Naive thymus-derived CD4-positive, alpha-beta T cell (primary cell): Measurements from ENCODE around the gene POLR2J. TPM values are rescaled to one million over a fixed set of nuclear protein-coding genes. Genes with fewer than 3 reads are reported as not detected.
"Not testable (repeated sequence)": the region's sequence is repeated elsewhere in the genome, so short reads cannot be mapped to it uniquely, and the experiment has no call there.

Experiments used
- ATAC-seq: fragments of 150-1000 bp; cut with Tn5 transposase; 2 replicates; pipeline ENCODE4 v1.10.0; 2021; ENCODE audit warnings: mild to moderate bottlenecking, moderate library complexity
- CTCF ChIA-PET: fragments of 350-600 bp; sonication (Branson Sonifier 250); formaldehyde crosslinking; loops from one replicate; lab custom pipeline; 2021; ENCODE audit warnings: antibody characterized with exemption; lab: Charles Lee
- POLR2A ChIA-PET: fragments of 350-600 bp; sonication (Branson Sonifier 250); formaldehyde crosslinking; loops from one replicate; lab custom pipeline; 2021; ENCODE audit warnings: antibody characterized with exemption, inconsistent platforms; lab: Charles Lee
- DNase-seq, 9 donors: peaks; one replicate each; pipeline versions ENCODE4 v3.0.0 to v3.0.0-alpha.2; 2020 to 2022; ENCODE audit warnings: mixed read lengths in 1 of 9
- H3K27ac ChIP-seq: one replicate; pipeline ENCODE4 v1.7.0; 2013; ENCODE audit warnings: mild to moderate bottlenecking, low read depth, low read length, moderate library complexity
- H3K27me3 ChIP-seq, 2 donors: one replicate each; pipeline ENCODE4 v1.7.0; 2013; ENCODE audit warnings: low read length in 2 of 2, mild to moderate bottlenecking in 2 of 2, moderate library complexity in 2 of 2; ENCODE audit not compliant: control insufficient read depth in 2 of 2, insufficient read depth in 2 of 2
- H3K36me3 ChIP-seq, 3 experiments: 1 replicate in 2 of 3; 2 replicates in 1 of 3; pipeline ENCODE4 v1.7.0; 2013; ENCODE audit warnings: low read length in 3 of 3, mild to moderate bottlenecking in 3 of 3, moderate library complexity in 1 of 3; ENCODE audit not compliant: insufficient read depth in 3 of 3, control insufficient read depth in 2 of 3
- H3K4me1 ChIP-seq, 2 donors: one replicate each; pipeline ENCODE4 v1.7.0; 2013; ENCODE audit warnings: low read length in 2 of 2, mild to moderate bottlenecking in 2 of 2, moderate library complexity in 1 of 2; ENCODE audit not compliant: control insufficient read depth in 2 of 2, insufficient read depth in 2 of 2
- H3K4me3 ChIP-seq: 2 replicates; pipeline ENCODE4 v1.7.0; 2013; ENCODE audit warnings: mild to moderate bottlenecking, low read length
- H3K9me3 ChIP-seq, 3 experiments: 1 replicate in 2 of 3; 2 replicates in 1 of 3; pipeline ENCODE4 v1.7.0; 2013; ENCODE audit warnings: low read length in 3 of 3; ENCODE audit not compliant: control insufficient read depth in 2 of 3
- H3K27ac Mint-ChIP-seq, 9 donors: one replicate each; pipeline ENCODE4 v1.8.0; 2020 to 2022; ENCODE audit warnings: mixed read lengths in 9 of 9, mild to moderate bottlenecking in 8 of 9, moderate library complexity in 5 of 9, inconsistent platforms in 2 of 9
- H3K27me3 Mint-ChIP-seq, 5 donors: one replicate each; pipeline ENCODE4 v1.8.0; 2021 to 2022; ENCODE audit warnings: mixed read lengths in 5 of 5, mild to moderate bottlenecking in 1 of 5
- H3K36me3 Mint-ChIP-seq, 5 donors: one replicate each; pipeline ENCODE4 v1.8.0; 2020 to 2022; ENCODE audit warnings: mixed read lengths in 5 of 5, mild to moderate bottlenecking in 3 of 5, inconsistent platforms in 1 of 5
- H3K4me1 Mint-ChIP-seq, 7 donors: one replicate each; pipeline ENCODE4 v1.8.0; 2020 to 2022; ENCODE audit warnings: mixed read lengths in 7 of 7, mild to moderate bottlenecking in 3 of 7, inconsistent platforms in 1 of 7
- H3K4me3 Mint-ChIP-seq, 10 donors: one replicate each; pipeline ENCODE4 v1.8.0; 2020 to 2022; ENCODE audit warnings: mild to moderate bottlenecking in 10 of 10, mixed read lengths in 10 of 10, moderate library complexity in 6 of 10, inconsistent platforms in 2 of 10
- H3K9me3 Mint-ChIP-seq, 11 donors: one replicate each; pipeline ENCODE4 v1.8.0; 2020 to 2022; ENCODE audit warnings: mixed read lengths in 11 of 11, mild to moderate bottlenecking in 4 of 11, inconsistent platforms in 1 of 11, moderate library complexity in 1 of 11
- intact Hi-C, 2 donors: fragments of 100-400 bp; cut with micrococcal nuclease; formaldehyde crosslinking; loops; one replicate each; pipeline ENCODE4 v1.15.1; 2023
- polyA plus RNA-seq, 2 donors: library from polyadenylated mRNA; unstranded; fragments of 300-500 nt; fragmentation: Illumina TruSeq; gene quantifications; one replicate each; pipeline ENCODE4 v1.2.3, GENCODE V29; 2021
- total RNA-seq, 6 experiments: library from RNA in 5 of 6; stranded (reverse) in 5 of 6; gene quantifications; 1 replicate in 5 of 6; 2 replicates in 1 of 6; pipeline ENCODE4 v1.2.3 and lab custom pipeline; 2021 to 2026

The POLR2J gene
- total and polyA plus RNA-seq, 7 experiments from 2014 or later = 36.9 to 109 (median 43.3) TPM

DNA sequence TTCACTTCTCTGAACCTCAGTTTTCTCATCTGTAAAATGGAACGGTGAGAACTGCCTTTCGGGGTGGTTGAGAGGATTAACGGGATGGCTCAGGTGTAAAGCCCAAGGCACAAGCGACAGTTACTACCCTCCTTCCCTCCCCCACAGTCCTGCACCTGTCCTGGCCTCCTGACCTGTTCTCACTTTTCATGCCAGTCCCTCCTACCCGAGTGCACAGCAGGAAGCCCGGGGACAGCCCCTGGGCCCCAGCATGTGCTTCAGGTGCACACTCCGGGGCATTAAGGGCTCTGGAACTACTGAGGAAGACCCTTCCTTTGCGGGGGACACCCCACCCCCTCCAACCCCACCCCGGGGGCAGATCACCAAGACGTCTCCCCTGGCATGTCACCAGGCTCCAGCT lies 38.2 kb upstream of the POLR2J start:
- DNase-seq, H3K27ac ChIP-seq, ATAC-seq, H3K36me3 ChIP-seq, POLR2A ChIA-PET, H3K36me3 Mint-ChIP-seq, H3K9me3 ChIP-seq, intact Hi-C loops, CTCF ChIA-PET, H3K4me1 Mint-ChIP-seq, H3K4me3 ChIP-seq, H3K27ac Mint-ChIP-seq, H3K27me3 Mint-ChIP-seq, H3K4me3 Mint-ChIP-seq, H3K9me3 Mint-ChIP-seq, H3K27me3 ChIP-seq, H3K4me1 ChIP-seq: not testable (repeated sequence)

DNA sequence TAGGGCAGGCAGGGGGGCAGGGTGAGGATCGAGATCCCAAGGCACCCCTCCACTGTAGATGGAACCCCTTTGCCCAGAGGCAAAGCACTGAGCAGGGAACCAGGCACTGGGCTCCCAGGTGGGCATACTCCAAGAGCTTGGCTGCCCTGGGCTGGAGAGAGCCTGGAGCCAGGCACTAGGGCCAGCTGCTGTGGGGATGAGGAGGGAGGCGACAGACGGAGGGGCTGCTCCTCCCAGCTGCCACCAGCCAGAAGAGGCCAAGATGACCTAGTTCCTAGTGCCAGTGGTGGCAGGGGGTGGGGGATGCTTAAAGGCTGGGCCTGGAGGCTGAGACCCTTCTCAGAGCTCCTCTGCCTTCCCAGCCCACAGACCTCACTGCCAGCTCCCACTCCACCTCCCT lies 37.2 kb upstream of the POLR2J start:
- H3K4me3 ChIP-seq, H3K27ac Mint-ChIP-seq, H3K9me3 ChIP-seq, H3K4me3 Mint-ChIP-seq, H3K27me3 ChIP-seq, CTCF ChIA-PET, ATAC-seq, H3K4me1 ChIP-seq, H3K9me3 Mint-ChIP-seq, POLR2A ChIA-PET, intact Hi-C loops, H3K4me1 Mint-ChIP-seq, H3K36me3 Mint-ChIP-seq, H3K27me3 Mint-ChIP-seq, H3K27ac ChIP-seq, DNase-seq, H3K36me3 ChIP-seq: not testable (repeated sequence)

DNA sequence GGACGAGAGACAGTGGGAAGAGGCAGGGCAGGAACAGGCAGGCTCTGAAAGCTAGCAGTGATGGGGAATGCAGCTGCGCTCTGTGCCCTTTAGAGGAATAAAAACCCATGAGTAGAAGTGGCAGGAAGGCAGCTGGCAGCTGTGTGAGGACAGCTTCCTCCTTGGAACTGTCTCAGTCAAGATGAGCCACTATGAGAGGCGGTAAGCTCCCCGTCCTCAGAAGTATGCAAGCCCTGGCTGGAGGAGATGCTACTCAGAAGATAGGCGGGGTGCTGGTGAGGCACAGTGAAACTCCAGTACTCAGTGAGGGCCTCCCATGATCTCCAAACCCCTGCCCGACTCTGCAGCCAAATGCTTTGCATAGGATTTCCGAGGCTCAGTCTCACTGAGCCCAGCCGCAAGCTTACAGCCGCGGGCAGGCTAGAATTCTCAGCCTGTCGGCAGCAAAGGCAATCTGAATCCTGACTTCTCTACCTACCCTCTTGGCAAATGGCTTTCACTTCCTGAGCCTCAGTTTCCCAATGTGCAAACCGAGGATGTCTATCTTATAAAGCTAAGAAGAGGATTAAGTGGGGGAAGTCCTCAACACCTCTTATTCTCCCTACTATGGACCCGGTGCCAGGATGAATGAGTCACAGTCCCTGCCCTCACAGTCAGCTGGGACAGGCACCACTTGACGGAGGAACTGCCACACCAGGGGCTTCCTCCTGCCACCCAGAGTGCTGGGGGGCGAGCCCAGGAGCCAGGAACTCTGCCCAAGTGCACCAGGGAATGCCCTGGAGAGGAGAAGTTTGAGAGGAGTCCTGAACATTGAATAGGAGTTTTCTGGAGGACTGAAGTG lies 36.4 kb upstream of the POLR2J start:
- intact Hi-C loops, H3K27ac ChIP-seq, H3K4me3 ChIP-seq, H3K27me3 Mint-ChIP-seq, H3K9me3 Mint-ChIP-seq, H3K27me3 ChIP-seq, H3K4me1 Mint-ChIP-seq, H3K36me3 Mint-ChIP-seq, CTCF ChIA-PET, POLR2A ChIA-PET, H3K36me3 ChIP-seq, H3K9me3 ChIP-seq, DNase-seq, H3K27ac Mint-ChIP-seq, H3K4me1 ChIP-seq, H3K4me3 Mint-ChIP-seq, ATAC-seq: not testable (repeated sequence)

DNA sequence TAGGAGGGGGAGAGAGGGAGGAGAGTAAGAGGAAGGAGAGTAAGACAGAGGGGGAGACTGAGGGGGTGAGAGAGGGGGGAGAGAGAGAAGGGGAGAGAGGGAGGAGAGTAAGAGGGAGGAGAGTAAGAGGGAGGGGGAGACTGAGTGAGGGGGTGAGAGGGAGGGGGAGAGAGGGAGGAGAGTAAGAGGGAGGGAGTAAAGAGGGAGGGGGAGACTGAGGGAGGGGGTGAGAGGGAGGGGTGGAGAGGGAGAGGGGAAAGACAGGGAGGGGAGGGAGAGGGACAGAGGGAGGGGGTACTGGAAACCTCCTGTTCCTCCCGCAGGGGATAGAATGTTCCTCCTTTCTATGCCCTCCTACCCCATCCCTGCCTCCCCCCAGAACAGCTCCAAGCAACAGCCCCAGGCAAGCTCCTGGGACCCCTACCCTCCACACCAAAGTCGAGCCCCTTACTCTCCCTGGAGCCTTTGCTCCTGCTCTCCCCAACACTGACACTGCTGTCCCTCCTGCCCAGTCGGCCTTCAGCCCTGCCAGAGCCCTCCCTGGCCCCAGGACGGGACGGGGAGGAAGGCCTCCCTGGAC lies 34.0 kb upstream of the POLR2J start:
- H3K27me3 Mint-ChIP-seq, H3K9me3 ChIP-seq, H3K9me3 Mint-ChIP-seq, H3K4me1 ChIP-seq, H3K36me3 Mint-ChIP-seq, H3K4me3 ChIP-seq, H3K27ac Mint-ChIP-seq, H3K27me3 ChIP-seq, H3K4me1 Mint-ChIP-seq, H3K27ac ChIP-seq, POLR2A ChIA-PET, CTCF ChIA-PET, intact Hi-C loops, H3K36me3 ChIP-seq: not testable (repeated sequence)
- ATAC-seq = peak; percentile 10
- DNase-seq = peak in 2 of 9 donors; percentile 30 to 39
- peak overlapping the region in 4 of 10 donors; percentile 33 to 64 (median 58) for H3K4me3 Mint-ChIP-seq

DNA sequence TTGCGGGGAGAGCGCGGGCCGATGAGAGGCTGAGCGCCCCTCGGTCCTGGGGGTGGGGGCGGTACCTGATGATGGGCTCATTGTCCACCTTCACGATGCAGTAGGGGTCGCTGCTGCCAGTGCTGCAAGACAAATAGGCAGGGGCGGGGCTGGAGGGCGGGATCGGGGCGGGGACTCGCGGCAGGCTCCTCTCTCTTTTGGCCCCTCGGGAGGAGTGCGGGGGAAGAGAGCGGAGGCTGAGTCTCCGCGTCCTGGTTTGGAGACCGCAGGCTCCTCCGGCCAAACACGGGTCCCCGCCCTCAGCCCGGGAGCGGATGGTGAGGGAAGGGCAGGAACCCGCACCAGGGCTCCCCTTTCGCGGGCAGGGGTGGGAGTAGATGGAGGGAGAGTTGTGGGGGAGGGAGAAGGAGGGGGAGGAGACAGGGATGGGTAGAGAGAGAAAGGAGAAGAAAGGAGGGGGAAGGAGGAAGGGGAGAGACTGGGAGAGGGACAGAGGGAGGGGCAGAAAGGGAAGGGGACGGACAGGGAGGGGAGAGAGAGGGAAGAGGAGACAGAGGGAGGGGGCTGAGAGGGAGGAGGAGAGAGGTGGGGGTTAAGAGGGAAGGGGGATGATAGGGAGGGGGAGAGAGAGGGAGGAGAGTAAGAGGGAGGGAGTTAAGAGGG lies 33.3 kb upstream of the POLR2J start:
- H3K27ac Mint-ChIP-seq, H3K4me1 ChIP-seq, H3K36me3 ChIP-seq, H3K9me3 ChIP-seq, H3K27me3 ChIP-seq, DNase-seq, H3K36me3 Mint-ChIP-seq, H3K9me3 Mint-ChIP-seq, H3K4me1 Mint-ChIP-seq, POLR2A ChIA-PET, H3K4me3 ChIP-seq, H3K27me3 Mint-ChIP-seq, H3K27ac ChIP-seq, CTCF ChIA-PET, intact Hi-C loops: not testable (repeated sequence)
- ATAC-seq = peak; percentile 83
- H3K4me3 Mint-ChIP-seq = peak overlapping the region in 1 of 10 donors; percentile 55

DNA sequence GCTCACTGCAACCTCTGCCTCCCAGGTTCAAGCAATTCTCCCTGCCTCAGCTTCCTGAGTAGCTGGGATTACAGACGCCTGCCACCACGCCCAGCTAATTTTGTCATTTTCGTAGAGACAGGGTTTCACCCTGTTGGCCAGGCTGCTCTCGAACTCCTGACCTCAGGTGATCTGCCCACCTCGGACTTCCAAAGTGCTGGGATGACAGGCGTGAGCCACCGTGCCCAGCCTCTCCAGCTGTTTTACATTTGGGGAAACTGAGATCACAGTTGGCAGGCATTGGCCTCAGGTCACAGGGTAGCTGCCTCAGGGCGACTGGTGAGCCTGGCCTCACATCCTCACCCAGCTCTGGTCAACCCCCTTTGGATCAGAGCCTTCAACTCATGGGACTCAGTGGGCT lies 31.9 kb upstream of the POLR2J start:
- peak in 1 of 9 donors; percentile 21 for DNase-seq
- H3K36me3 Mint-ChIP-seq, H3K9me3 ChIP-seq, POLR2A ChIA-PET, H3K9me3 Mint-ChIP-seq, H3K27me3 ChIP-seq, H3K4me3 ChIP-seq, H3K36me3 ChIP-seq, ATAC-seq, H3K4me1 Mint-ChIP-seq, intact Hi-C loops, H3K4me3 Mint-ChIP-seq, H3K27me3 Mint-ChIP-seq, H3K27ac Mint-ChIP-seq, CTCF ChIA-PET, H3K4me1 ChIP-seq, H3K27ac ChIP-seq: not testable (repeated sequence)
